GDM1 (cell line): ENCODE measurements around the gene SHROOM1.

ENCODE experiments used
- DNase-seq: peaks from one replicate; lab custom pipeline; 2025; lab: John Stamatoyannopoulos, UW

The SHROOM1 gene

GRCh38 chr5:132824426-132824825 lies 6.0 kb downstream of the SHROOM1 start:
- no peak for DNase-seq

- no peak for DNase-seq
Measured at GRCh38 chr5:132823481-132824050, 6.9 kb downstream of the SHROOM1 start.

GRCh38 chr5:132822650-132823480 lies 7.6 kb downstream of the SHROOM1 start:
- no peak for DNase-seq

GRCh38 chr5:132821791-132822190 lies 8.7 kb downstream of the SHROOM1 start:
- DNase-seq: no peak

GRCh38 chr5:132821350-132821749 lies 9.1 kb downstream of the SHROOM1 start:
- DNase-seq: no peak

GRCh38 chr5:132820162-132820754 lies 10.2 kb downstream of the SHROOM1 start:
- peak; percentile 76 for DNase-seq

- DNase-seq: no peak
Measured at GRCh38 chr5:132819468-132819867, 11.0 kb downstream of the SHROOM1 start.

- no peak for DNase-seq
Measured at GRCh38 chr5:132817011-132817410, 13.4 kb downstream of the SHROOM1 start.

- DNase-seq: no peak
Measured at GRCh38 chr5:132816554-132816953, 13.9 kb downstream of the SHROOM1 start.

GRCh38 chr5:132816083-132816482 lies 14.4 kb downstream of the SHROOM1 start:
- no peak for DNase-seq

GRCh38 chr5:132815454-132815853 lies 15.0 kb downstream of the SHROOM1 start:
- DNase-seq: no peak

GRCh38 chr5:132814503-132815294 lies 15.7 kb downstream of the SHROOM1 start:
- no peak for DNase-seq

- DNase-seq: no peak
Measured at GRCh38 chr5:132813599-132814502, 16.6 kb downstream of the SHROOM1 start.

GRCh38 chr5:132812781-132813598 lies 17.5 kb downstream of the SHROOM1 start, which contains the start of gene SOWAHA:
Gene SOWAHA (plus strand): TSS chr5:132813302. CDS start chr5:132813622, 320 bp downstream.
- no peak for DNase-seq

- DNase-seq: no peak
Measured at GRCh38 chr5:132812123-132812765, 18.2 kb downstream of the SHROOM1 start.

- no peak for DNase-seq
Measured at GRCh38 chr5:132810605-132811004, 19.8 kb downstream of the SHROOM1 start.

GRCh38 chr5:132808866-132809265 lies 21.6 kb downstream of the SHROOM1 start:
- DNase-seq: no peak

GRCh38 chr5:132808448-132808847 lies 22.0 kb downstream of the SHROOM1 start:
- no peak for DNase-seq

GRCh38 chr5:132807163-132807838 lies 23.1 kb downstream of the SHROOM1 start:
- DNase-seq: no peak
